Stimulated activated naive CD8-positive, alpha-beta T cell treated with anti-CD3 and anti-CD28 coated beads, Interleukin-15, Interleukin-2, amounts not matched to agents 100 ng/mL and 50 ng/mL, for 24 hours (primary cell): ENCODE measurements around the gene WRAP53.

ENCODE experiments used
- H3K27ac Mint-ChIP-seq: one replicate; pipeline ENCODE4 v1.8.0; 2021; ENCODE audit warnings: mild to moderate bottlenecking, mixed read lengths
- H3K27me3 Mint-ChIP-seq: one replicate; pipeline ENCODE4 v1.8.0; 2021; ENCODE audit warnings: mixed read lengths
- H3K36me3 Mint-ChIP-seq: one replicate; pipeline ENCODE4 v1.8.0; 2021; ENCODE audit warnings: low read depth, mixed read lengths
- H3K4me1 Mint-ChIP-seq: one replicate; pipeline ENCODE4 v1.8.0; 2021; ENCODE audit warnings: low read depth, mixed read lengths
- H3K4me3 Mint-ChIP-seq: one replicate; pipeline ENCODE4 v1.8.0; 2021; ENCODE audit warnings: mild to moderate bottlenecking, mixed read lengths
- H3K9me3 Mint-ChIP-seq: one replicate; pipeline ENCODE4 v1.8.0; 2021; ENCODE audit warnings: mixed read lengths

The WRAP53 gene

GRCh38 chr17:7697828-7698588, 9.7 kb downstream of the WRAP53 start:
- no peak overlapping the region for H3K27ac Mint-ChIP-seq
- no peaks in the 10 kb centered on the region for H3K4me1 Mint-ChIP-seq
- H3K27me3 Mint-ChIP-seq: peaks cover 3% of the 10 kb centered on the region
- peaks cover 64% of the 10 kb centered on the region for H3K36me3 Mint-ChIP-seq
- H3K4me3 Mint-ChIP-seq: no peak overlapping the region
- H3K9me3 Mint-ChIP-seq: no peaks in the 10 kb centered on the region

- Mint-ChIP-seq H3K27ac (no peak overlapping the region), H3K36me3 (peaks cover 50% of the 10 kb centered on the region), H3K4me1 (peaks cover 15% of the 10 kb centered on the region), H3K9me3 (no peaks in the 10 kb centered on the region), H3K4me3 (no peak overlapping the region), H3K27me3 (peaks cover 18% of the 10 kb centered on the region)
Measured at GRCh38 chr17:7700510-7700909, 12.2 kb downstream of the WRAP53 start.

- Mint-ChIP-seq H3K4me1 (peaks cover 24% of the 10 kb centered on the region), H3K27me3 (peaks cover 29% of the 10 kb centered on the region), H3K27ac (no peak overlapping the region), H3K36me3 (peaks cover 40% of the 10 kb centered on the region), H3K4me3 (no peak overlapping the region), H3K9me3 (no peaks in the 10 kb centered on the region)
Measured at GRCh38 chr17:7701681-7702080, 13.4 kb downstream of the WRAP53 start.

- peaks cover 24% of the 10 kb centered on the region for H3K4me1 Mint-ChIP-seq
- peaks cover 33% of the 10 kb centered on the region for H3K27me3 Mint-ChIP-seq
- H3K9me3 Mint-ChIP-seq: no peaks in the 10 kb centered on the region
- no peak overlapping the region for H3K4me3 Mint-ChIP-seq
- H3K27ac Mint-ChIP-seq: no peak overlapping the region
- H3K36me3 Mint-ChIP-seq: peaks cover 35% of the 10 kb centered on the region
Measured at GRCh38 chr17:7702776-7703175, 14.5 kb downstream of the WRAP53 start.

GRCh38 chr17:7703584-7704479, 15.6 kb downstream of the WRAP53 start:
- Mint-ChIP-seq H3K27ac (no peak overlapping the region), H3K4me3 (no peak overlapping the region), H3K36me3 (peaks cover 29% of the 10 kb centered on the region), H3K9me3 (no peaks in the 10 kb centered on the region), H3K4me1 (peaks cover 24% of the 10 kb centered on the region), H3K27me3 (peaks cover 33% of the 10 kb centered on the region)

GRCh38 chr17:7704601-7705268, 16.5 kb downstream of the WRAP53 start, which contains the start of gene EFNB3:
Gene EFNB3 (plus strand): TSS chr17:7705202. CDS start chr17:7705599, 397 bp downstream.
- peaks cover 34% of the 10 kb centered on the region for H3K27me3 Mint-ChIP-seq
- H3K27ac Mint-ChIP-seq: no peak within 1 kb of the TSS
- H3K4me1 Mint-ChIP-seq: peaks cover 24% of the 10 kb centered on the region
- H3K4me3 Mint-ChIP-seq: peak within 1 kb of the TSS; percentile 37
- no peaks in the 10 kb centered on the region for H3K9me3 Mint-ChIP-seq
- peaks cover 29% of the 10 kb centered on the region for H3K36me3 Mint-ChIP-seq

- no peak overlapping the region for H3K4me3 Mint-ChIP-seq
- H3K36me3 Mint-ChIP-seq: peaks cover 28% of the 10 kb centered on the region
- peaks cover 30% of the 10 kb centered on the region for H3K4me1 Mint-ChIP-seq
- peaks cover 42% of the 10 kb centered on the region for H3K27me3 Mint-ChIP-seq
- H3K9me3 Mint-ChIP-seq: no peaks in the 10 kb centered on the region
- H3K27ac Mint-ChIP-seq: no peak overlapping the region
Measured at GRCh38 chr17:7705269-7706255, 17.3 kb downstream of the WRAP53 start.

GRCh38 chr17:7706631-7707354, 18.5 kb downstream of the WRAP53 start:
- Mint-ChIP-seq H3K36me3 (peaks cover 15% of the 10 kb centered on the region), H3K4me1 (peaks cover 37% of the 10 kb centered on the region), H3K27me3 (peaks cover 52% of the 10 kb centered on the region), H3K27ac (no peak overlapping the region), H3K9me3 (no peaks in the 10 kb centered on the region), H3K4me3 (no peak overlapping the region)

- no peak overlapping the region for H3K4me3 Mint-ChIP-seq
- peaks cover 52% of the 10 kb centered on the region for H3K27me3 Mint-ChIP-seq
- H3K9me3 Mint-ChIP-seq: no peaks in the 10 kb centered on the region
- H3K36me3 Mint-ChIP-seq: peaks cover 9% of the 10 kb centered on the region
- H3K27ac Mint-ChIP-seq: no peak overlapping the region
- H3K4me1 Mint-ChIP-seq: peaks cover 37% of the 10 kb centered on the region
Measured at GRCh38 chr17:7707446-7707845, 19.2 kb downstream of the WRAP53 start.

GRCh38 chr17:7707858-7708750, 19.8 kb downstream of the WRAP53 start:
- H3K4me1 Mint-ChIP-seq: peaks cover 37% of the 10 kb centered on the region
- no peak overlapping the region for H3K4me3 Mint-ChIP-seq
- no peak overlapping the region for H3K27ac Mint-ChIP-seq
- no peaks in the 10 kb centered on the region for H3K9me3 Mint-ChIP-seq
- peaks cover 55% of the 10 kb centered on the region for H3K27me3 Mint-ChIP-seq
- H3K36me3 Mint-ChIP-seq: peaks cover 4% of the 10 kb centered on the region

GRCh38 chr17:7709031-7709430, 20.8 kb downstream of the WRAP53 start:
- Mint-ChIP-seq H3K27me3 (peaks cover 55% of the 10 kb centered on the region), H3K4me1 (peaks cover 30% of the 10 kb centered on the region), H3K36me3 (no peaks in the 10 kb centered on the region), H3K9me3 (no peaks in the 10 kb centered on the region), H3K4me3 (no peak overlapping the region), H3K27ac (no peak overlapping the region)

GRCh38 chr17:7710301-7710700, 22.0 kb downstream of the WRAP53 start:
- Mint-ChIP-seq H3K4me1 (peaks cover 22% of the 10 kb centered on the region), H3K36me3 (no peaks in the 10 kb centered on the region), H3K9me3 (no peaks in the 10 kb centered on the region), H3K27ac (no peak overlapping the region), H3K27me3 (peaks cover 51% of the 10 kb centered on the region), H3K4me3 (no peak overlapping the region)
